Measurements from ENCODE around the gene PXK. TPM values are rescaled to one million over a fixed set of nuclear protein-coding genes. Genes with fewer than 3 reads are reported as not detected.

PXK gene
- total and polyA plus RNA-seq, 10 of the 15 experiments (the other 5 are each of a cell fraction or from before 2014, with no cell fraction given), result 8.4 to 38.0 (median 27.6) TPM

GRCh38 chr3:58369038-58369437 is 36.3 kb downstream of the PXK start:
- FAIRE-seq (no peak), DNase-seq (ENCODE audit: low read depth, low spot score) (no peak), ATAC-seq (no peak)
- intact Hi-C loops (cut with micrococcal nuclease; ENCODE audit: unreplicated experiment) (no loop called here), in situ Hi-C loops (cut with MboI) (no loop called here)
- H2AFZ ChIP-seq (ENCODE audit: control insufficient read depth, low read depth, low read length), result no peak overlapping the region
- no TSS peak for BruUV-seq (replicated peaks)
- ChIA-PET SMC1A (ENCODE audit: uncharacterized antibody, unreplicated experiment) (interaction anchor here (1.4 kb wide), 1 partner anchor 34 kb away, joined by 3 read pairs; no protein-coding TSS in a partner anchor), RAD21 (ENCODE audit: unreplicated experiment) (no interaction called here), CTCF (interaction anchor here (0.9 kb wide), 1 partner anchor 35 kb away, joined by 3 read pairs; no protein-coding TSS in a partner anchor), POLR2A (interaction anchor here (0.5 kb wide), 1 partner anchor 35 kb away, joined by 4 read pairs; no protein-coding TSS in a partner anchor)
- H3K27me3 ChIP-seq (replicated peaks in 1 of 2; ENCODE audit: control insufficient read depth in 2 of 2, insufficient read depth in 2 of 2, low read length in 1 of 2), result no peaks in the 10 kb centered on the region
- H3K79me2 ChIP-seq (ENCODE audit: control insufficient read depth, insufficient read depth, low read length), result no peaks in the 10 kb centered on the region
- H3K9ac ChIP-seq (ENCODE audit: control insufficient read depth, insufficient read depth, low read length), result no peak overlapping the region
- H3K9me3 ChIP-seq (replicated peaks; ENCODE audit: control insufficient read depth, insufficient read depth, low read length), result no peaks in the 10 kb centered on the region
- H3K4me2 ChIP-seq (ENCODE audit: control insufficient read depth, insufficient read depth), result no peak overlapping the region
- TF ChIP-seq CBX5 (IDR thresholded peaks at IDR 0.05; ENCODE audit: low read depth) (no peak), MAX (IDR thresholded peaks at IDR 0.05; ENCODE audit: low read depth, low read length) (no peak), NR2F1 (conservative IDR thresholded peaks at IDR 0.05) (no peak), POLR2AphosphoS5 (IDR thresholded peaks at IDR 0.05; ENCODE audit: low read length) (no peak), SRF (IDR thresholded peaks at IDR 0.05; ENCODE audit: low read depth in 2 of 2, low read length in 2 of 2) (no peak), CHD4 (IDR thresholded peaks at IDR 0.05) (no peak), NR2C2 (IDR thresholded peaks at IDR 0.05; ENCODE audit: borderline replicate concordance, control insufficient read depth, insufficient read length, low read depth) (no peak), MYC (IDR thresholded peaks at IDR 0.05; ENCODE audit: insufficient read depth, insufficient read length, insufficient replicate concordance, low read length, severe bottlenecking) (no peak), HDAC6 (IDR thresholded peaks at IDR 0.05; ENCODE audit: unreplicated experiment) (no peak), ZSCAN29 (IDR thresholded peaks at IDR 0.05) (no peak), ATF3 (IDR thresholded peaks at IDR 0.05; ENCODE audit: borderline replicate concordance, extremely low read depth, low read depth, low read length) (no peak), EP300 (IDR thresholded peaks at IDR 0.05; ENCODE audit: borderline replicate concordance in 1 of 2, control insufficient read depth in 1 of 2, low read depth in 2 of 2, low read length in 2 of 2) (no peak), IKZF2 (IDR thresholded peaks at IDR 0.05) (no peak), MEF2A (IDR thresholded peaks at IDR 0.05; ENCODE audit: insufficient read depth, low read depth, low read length) (no peak), SMAD5 (IDR thresholded peaks at IDR 0.05; ENCODE audit: low read depth) (no peak), BCL11A (IDR thresholded peaks at IDR 0.05; ENCODE audit: low read depth, low read length) (no peak), HSF1 (IDR thresholded peaks at IDR 0.05; ENCODE audit: low read depth, low read length) (no peak), JUND (IDR thresholded peaks at IDR 0.05; ENCODE audit: low read depth, low read length) (no peak), FOXM1 (IDR thresholded peaks at IDR 0.05; ENCODE audit: low read depth, low read length) (no peak)
- no peak overlapping the region for H3K4me3 ChIP-seq
- WGBS (ENCODE audit: insufficient coverage, insufficient replicate concordance, low lambda C conversion rate, missing lambda C conversion rate), result 15% methylated on average over 1 of the region's 1 CpG
- H3K36me3 ChIP-seq (ENCODE audit: control insufficient read depth in 2 of 2, insufficient read depth in 2 of 2, low read length in 1 of 2), result no peaks in the 10 kb centered on the region; a peak in 1 of 4 replicates
- no peaks in the 10 kb centered on the region for H3K4me1 ChIP-seq (ENCODE audit: control insufficient read depth, insufficient read depth, low read length)
- H3K27ac ChIP-seq (ENCODE audit: control insufficient read depth, insufficient read depth), result no peak overlapping the region
- H4K20me1 ChIP-seq (ENCODE audit: control insufficient read depth, insufficient read depth), result no peaks in the 10 kb centered on the region
